Mucosa of gallbladder (tissue), 1 donor: ENCODE results near the gene TRIM38. TPM values are rescaled to one million over a fixed set of nuclear protein-coding genes. Genes with fewer than 3 reads are reported as not detected.
"Not testable (repeated sequence)": the region's sequence is repeated elsewhere in the genome, so short reads cannot be mapped to it uniquely, and the experiment has no call there.

Experiments
- DNase-seq: peaks from one replicate; pipeline ENCODE4 v3.0.0-alpha.2; 2020; ENCODE audit warnings: low spot score
- total RNA-seq: library from RNA; stranded (reverse); gene quantifications from one replicate; pipeline ENCODE4 v1.2.1, GENCODE V29; 2021
- donor health status: DM: no; HTN: no; CAD: no.

TRIM38 gene
- total RNA-seq, 1 donor from 2014 or later: 12.4 TPM

DNA sequence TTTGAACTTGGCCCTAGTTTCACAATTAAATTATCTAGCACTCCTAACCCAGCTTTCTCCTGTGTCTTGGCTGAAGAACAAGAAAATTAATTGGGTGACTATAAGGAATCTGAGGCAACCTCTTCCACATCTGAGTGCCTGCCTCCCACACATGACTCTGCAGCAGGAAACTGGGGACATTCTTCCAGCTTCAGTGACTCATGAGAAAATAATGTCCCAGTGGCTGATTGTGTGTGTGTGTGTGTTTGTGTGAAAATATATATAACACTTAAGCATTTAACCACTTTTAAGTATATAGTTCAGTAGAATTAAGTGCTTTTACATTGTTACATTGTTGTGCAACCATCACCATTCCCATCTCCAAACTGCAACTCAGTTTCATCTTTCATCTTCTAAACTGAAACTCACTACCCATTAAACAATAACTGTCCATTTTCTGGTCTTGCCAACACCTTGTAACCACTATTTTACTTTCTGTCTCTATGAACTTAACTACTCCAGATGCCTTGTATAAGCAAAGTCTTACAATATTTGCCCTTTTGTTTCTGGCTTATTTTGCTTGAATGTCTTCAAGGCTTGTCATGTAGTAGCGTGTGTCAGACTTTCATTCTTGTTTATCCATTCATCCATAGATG lies 8.7 kb downstream of the TRIM38 start:
- peak; percentile 46 for DNase-seq

DNA sequence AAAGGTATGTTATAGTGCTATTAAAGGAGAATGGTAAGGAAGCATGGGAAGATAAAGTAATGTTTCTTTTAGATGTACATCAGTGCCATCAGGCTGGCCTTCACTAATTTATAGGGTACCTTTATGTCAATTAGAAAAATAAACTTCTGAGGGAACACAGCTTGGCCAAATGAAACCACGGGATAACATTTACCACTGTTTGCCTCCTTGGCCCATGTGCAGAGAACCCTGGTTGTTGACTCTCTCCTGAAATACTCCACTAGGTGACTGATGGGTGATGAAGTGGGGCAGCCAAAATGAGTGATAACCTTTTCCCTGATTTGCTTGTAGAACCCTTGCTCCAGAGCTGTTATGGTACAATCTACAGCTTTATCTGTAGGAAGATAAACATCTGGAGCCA lies 9.5 kb downstream of the TRIM38 start:
- no peak for DNase-seq

- no peak for DNase-seq
Observed at GRCh38 chr6:25972902-25973301, 10.3 kb downstream of the TRIM38 start.

GRCh38 chr6:25973923-25974555 lies 11.4 kb downstream of the TRIM38 start:
- DNase-seq: no peak

DNA sequence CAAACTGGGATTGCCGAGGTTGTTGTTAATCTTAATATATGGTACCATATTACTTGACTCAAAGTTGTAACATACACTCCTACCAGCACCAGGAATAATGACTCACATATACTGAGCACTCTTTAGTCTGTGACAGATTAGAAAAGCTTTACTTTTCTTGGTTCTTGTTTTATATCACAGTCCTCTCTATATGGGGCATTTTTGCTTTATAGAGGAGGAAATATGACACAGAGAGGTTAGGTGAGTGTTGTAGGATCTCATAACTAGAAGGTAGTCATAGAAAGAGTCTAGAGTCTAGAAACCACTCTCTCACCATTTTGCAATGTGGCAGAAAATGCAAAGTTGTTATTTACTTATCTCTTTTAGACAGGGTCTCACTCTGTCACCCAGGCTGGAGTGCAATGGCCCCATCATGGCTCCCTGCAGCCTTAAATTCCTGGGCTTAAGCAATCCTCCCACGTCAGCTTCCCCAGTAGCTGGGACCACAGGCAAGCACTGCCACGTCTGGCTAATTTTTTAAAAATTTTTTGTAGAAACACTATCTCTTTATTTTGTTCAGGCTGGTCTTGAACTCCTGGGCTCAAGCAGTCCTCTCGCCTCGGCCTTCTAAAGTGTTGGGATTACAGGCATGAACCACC lies 13.4 kb downstream of the TRIM38 start:
- DNase-seq: no peak

GRCh38 chr6:25980935-25981334 lies 18.3 kb downstream of the TRIM38 start:
- DNase-seq: no peak

- DNase-seq: no peak
Observed at GRCh38 chr6:25981568-25982263, 19.1 kb downstream of the TRIM38 start.

- DNase-seq: no peak
Observed at GRCh38 chr6:25984265-25984664, 21.7 kb downstream of the TRIM38 start.

DNA sequence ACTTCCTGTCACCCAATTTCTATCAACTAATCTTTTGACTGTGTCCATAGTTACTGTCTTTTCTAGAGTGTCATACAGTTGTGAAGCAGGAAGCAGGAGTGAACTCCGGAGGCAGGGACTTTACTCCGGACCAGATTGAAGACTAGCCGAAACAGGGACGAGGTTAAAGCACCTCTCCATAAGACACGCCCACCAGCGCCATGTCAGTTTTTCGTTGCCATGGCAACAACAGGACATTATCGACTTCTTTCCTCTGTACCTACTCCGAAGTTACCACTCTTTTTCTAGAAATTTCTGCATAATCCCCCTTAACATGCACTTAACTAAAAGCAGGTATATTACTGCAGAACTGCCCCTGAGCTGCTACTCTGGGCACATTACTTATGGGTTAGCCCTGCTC lies 25.2 kb downstream of the TRIM38 start:
- no peak for DNase-seq

DNA sequence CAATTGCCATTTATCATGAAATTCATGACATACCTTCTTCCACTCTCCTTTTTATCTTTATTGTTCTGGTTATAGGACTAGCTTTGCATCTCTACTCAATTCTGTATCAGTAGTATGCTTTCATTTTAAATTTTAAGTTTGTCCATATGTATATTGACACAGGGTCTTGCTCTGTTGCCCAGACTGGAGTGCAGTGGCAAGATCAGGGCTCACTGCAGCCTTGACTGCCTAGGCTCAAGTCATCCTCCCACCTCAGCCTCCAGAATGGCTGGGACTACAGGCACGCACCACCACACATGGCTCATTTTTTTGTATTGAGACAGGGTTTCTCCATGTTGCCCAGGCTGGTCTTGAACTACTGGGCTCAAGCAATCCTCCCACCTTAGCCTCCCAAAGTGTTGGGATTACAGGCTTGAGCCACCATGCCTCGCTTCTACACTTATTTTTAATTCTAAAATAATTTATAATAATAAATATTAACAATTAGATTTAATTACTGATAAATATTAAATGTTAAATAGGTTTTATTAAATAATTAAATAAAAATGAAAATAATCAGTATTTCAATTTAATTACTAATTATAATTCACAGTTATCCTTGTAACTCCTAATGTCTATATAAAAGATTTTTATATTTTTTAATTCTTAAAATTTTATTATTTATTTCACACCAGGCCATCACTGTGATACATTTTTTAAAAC lies 27.7 kb downstream of the TRIM38 start:
- no peak for DNase-seq

GRCh38 chr6:25991785-25992412 lies 29.3 kb downstream of the TRIM38 start:
- DNase-seq: peak; percentile 68

DNA sequence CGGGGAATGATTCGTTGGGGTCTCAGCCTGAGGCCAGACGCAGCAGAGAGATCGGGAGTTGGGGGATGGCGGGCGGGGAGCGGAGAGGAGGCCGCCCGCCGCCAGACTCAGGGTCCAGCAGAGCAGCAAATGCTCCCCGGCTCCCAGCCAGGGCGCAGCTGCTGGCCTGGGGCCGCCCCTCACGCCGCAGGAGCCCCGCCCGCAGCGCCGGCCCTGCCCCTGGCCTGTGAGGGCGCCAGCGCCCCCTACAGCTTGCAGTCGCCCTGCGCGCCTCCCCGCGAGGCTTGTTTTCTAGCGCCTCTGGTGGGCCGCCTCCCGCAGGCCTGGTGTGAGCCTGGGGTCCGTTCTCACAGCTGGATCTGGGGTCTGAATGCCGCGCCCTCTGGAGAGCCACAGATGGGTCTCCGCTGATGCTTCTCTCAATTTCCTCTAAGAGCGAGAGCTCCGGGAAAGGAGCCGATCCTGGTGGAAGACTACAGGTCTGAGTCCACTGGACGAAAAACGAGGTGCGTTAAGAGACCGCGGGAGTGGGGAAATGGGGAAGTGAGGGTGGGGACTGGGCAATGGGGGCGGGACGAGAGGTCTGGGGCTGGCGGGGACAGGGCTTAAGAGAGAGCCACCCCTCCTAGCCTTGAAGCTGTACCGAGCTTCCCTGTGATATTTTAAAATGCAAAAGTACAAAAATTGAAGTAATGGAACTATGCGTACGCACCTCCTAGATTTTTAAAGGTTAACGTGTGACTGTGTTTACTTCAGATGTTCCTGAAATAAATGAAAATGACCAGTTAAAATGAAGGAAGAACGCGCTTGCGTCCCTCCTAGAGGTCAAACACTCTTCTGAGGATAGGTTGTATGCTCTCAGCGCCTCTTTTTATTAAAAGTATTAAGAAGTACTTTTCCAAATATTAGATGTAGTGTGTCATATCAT lies 30.1 kb downstream of the TRIM38 start:
- DNase-seq: peak; percentile 96

GRCh38 chr6:25993341-25993684 lies 30.7 kb downstream of the TRIM38 start:
- not testable (repeated sequence) for DNase-seq

DNA sequence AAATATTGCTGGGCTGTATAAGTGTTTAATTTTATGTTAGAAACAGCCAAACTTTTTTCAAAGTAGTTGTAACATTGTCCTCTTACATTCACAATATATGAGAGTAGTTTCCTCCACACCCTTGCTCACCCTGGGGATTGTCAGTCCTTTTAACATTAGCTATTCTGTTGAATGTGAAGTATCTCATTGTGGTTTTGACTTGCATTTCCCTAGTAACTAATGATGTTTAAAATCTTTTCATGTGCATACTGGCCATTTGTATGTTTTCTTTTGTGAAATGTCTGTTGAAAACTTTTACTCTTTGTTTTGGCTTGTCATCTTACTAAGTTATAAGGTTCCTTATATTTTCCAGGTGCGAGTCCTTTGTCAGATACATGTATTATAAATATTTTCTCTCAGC lies 32.9 kb downstream of the TRIM38 start:
- DNase-seq: no peak

GRCh38 chr6:25997921-25998320 lies 35.3 kb downstream of the TRIM38 start:
- no peak for DNase-seq

DNA sequence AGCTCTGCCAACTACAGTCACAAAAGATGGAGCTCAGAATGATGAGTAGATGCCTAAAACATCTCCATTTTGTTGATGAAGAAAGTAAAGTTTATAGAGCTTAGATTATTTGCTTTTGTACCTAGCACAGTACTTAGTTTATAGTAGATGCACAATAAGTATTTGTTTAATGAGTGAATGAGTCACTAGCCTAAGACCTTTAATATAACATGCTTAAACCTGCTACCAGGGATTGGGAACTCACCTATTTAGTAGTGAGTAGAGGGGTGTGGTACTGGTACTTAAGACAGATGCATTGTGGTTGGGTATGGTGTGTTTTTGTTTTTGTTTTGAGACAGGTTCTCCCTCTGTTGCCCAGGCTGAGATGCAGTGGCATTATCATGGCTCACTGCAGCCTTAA lies 35.8 kb downstream of the TRIM38 start:
- DNase-seq: no peak

GRCh38 chr6:25999225-25999624 lies 36.6 kb downstream of the TRIM38 start:
- not testable (repeated sequence) for DNase-seq

DNA sequence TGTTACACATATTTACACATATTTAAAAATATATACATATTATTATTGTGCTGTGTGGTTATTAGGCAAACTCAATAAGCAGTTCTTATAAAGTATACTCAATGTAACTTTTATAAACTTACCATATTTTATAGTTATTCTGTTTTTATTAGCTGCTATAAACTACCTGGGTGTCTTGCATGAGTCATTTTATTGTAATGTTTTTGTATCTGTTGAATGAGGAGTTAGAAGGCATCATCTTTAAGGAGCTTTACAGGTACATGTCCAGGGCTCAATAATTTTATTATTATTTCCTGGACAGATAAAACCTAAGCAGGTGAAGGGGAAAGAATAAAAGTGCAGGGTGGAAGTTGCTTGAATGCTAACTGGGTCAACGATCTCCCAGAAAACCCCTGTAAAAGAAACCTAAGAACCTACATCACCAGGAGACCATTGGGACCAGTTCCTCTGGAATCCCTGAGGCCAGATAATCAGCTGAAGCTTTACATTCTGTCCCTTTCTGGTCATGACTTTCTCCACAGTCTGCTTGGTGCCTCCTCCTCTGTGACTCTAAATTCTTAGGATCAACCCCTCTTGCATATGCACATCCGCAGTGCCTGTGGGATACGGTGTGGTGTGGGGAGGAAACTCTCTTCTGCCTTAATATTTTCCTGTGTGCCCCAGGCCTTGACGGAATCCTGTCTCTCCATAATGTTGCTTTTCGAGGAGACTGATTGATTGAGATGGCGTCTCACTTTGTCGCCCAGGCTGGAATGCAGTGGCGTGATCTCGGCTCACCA lies 38.0 kb downstream of the TRIM38 start:
- no peak for DNase-seq

DNA sequence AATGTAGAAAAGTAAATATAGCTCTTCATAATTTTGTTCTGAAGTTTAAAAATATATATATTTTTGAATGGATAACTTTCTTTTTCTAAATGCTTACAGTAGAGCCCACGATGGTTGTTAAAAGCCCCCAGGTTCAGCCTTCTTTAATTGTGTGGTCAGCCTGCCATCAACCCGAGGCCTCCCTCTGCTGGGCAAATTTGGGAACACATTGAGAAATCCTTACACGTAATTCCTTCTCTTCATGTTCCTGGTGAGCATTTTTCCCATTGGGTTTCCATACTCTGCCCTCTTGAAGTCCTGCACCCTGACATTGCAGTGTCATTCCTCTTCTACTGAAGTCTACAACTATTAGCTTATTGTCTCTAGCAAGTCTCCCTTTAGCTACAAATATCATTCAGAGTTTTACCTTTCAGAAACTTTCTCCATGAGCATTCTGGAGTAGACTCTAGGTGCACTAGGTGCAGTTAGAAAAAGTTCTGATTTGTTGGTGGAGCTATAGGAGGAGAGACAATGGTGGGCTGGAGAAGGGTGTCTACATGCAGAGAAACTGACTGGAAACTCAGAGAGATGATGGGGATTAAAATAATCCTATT lies 40.6 kb downstream of the TRIM38 start:
- peak; percentile 59 for DNase-seq
